ENCODE results near the gene ANKS1A.
"Not testable (repeated sequence)": the region's sequence is repeated elsewhere in the genome, so short reads cannot be mapped to it uniquely, and the experiment has no call there.

Gene ANKS1A

GRCh38 chr6:34920097-34920496 lies 31.0 kb downstream of the ANKS1A start:
- DNase-seq = no peak

GRCh38 chr6:34922177-34922663 lies 33.2 kb downstream of the ANKS1A start:
- no peak for DNase-seq

DNA sequence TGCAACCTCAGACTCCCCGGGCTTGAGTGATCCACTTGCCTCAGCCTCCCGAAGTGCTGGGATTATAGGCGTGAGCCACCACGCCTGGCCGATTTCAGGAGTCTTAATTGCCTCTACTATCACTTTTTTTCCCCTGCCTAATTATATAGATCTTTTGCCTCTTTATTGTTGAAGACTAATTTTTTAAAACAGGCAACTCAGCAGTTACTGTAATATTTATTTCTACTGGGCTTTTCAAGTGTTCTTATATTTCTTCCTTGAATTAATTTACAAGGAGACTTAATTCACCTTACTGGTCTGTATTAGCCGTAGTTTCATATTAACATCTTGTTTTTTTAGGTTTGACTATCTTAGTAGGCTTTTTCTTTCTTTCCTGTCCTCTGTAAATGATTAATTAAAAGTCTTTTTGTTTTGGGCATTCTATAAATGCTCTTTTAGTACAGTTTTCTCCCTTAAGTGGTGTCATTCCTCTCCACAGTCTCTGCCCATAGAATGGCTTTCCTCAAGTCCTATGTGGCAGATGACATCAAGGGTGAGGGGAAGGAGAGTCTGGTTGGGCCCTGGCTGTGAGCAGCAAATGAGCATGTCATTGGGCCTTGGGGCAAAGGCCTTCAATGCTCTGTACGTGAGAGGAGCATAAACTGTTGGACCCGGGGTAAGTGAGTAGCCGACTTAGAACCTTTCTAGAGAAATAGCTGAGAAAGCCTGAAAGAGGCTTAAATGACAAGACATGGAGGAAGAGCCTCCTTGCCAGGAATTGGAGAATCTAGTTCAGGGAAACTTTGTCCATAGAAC lies 36.0 kb downstream of the ANKS1A start:
- no peak for DNase-seq

DNA sequence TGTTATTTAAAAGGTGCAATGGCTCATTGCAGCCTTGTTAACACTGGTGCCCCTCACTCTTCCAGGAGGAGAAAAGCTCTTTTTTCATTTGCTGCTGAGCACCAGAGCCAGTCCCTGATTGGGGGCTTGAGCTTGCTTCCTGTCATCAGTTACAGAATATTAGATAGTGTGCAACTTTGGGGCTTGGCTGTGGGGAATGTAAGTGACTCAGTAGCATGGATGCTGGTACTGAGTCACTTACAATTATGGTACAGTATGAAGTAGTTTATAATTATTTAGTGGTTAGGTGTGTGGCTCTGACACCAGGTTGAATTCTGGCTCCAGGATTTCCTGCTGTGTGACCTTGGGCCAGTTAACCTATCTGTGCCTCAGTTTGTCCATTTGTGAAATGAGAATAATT lies 37.6 kb downstream of the ANKS1A start:
- no peak for DNase-seq

DNA sequence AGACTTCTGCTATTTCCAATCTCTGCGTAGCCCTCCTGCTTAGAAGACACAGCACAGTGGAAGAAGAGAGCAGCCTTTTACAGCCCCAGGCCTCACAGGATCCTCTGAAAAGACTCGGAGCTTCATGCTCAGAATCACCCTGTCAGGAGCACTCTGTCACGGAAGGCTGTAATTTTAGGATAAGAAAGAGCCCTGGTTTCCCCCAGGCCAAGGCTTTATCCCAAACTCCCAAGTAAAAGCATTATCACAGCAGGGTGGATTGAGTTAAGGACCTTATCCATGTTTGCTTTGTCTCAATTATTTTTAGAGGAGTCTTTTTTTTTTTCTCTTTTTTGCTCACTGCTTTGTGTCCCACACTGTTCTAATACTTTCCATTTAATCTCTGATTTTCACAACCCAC lies 39.2 kb downstream of the ANKS1A start:
- no peak for DNase-seq

DNA sequence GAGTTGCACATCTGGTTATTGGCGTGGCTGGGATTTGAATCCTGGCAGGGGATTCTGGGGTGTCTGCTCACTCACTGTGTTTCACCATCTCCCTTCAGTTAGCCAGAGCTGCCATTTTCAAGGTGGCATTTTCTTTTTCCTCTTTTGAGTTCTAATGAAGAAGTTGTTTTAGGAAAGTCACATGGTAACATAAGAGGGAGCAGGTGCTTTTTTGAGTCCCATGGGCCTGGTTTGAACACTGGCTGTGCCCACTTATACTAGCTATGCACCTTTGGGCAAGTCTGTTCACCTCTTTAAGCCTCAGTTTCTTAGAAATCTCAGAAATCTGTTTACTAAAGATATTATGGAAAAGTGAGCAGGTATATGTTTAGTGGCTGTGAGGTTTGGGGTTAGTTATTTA lies 39.6 kb downstream of the ANKS1A start:
- no peak for DNase-seq

GRCh38 chr6:34929241-34929978 lies 40.4 kb downstream of the ANKS1A start:
- DNase-seq = no peak

DNA sequence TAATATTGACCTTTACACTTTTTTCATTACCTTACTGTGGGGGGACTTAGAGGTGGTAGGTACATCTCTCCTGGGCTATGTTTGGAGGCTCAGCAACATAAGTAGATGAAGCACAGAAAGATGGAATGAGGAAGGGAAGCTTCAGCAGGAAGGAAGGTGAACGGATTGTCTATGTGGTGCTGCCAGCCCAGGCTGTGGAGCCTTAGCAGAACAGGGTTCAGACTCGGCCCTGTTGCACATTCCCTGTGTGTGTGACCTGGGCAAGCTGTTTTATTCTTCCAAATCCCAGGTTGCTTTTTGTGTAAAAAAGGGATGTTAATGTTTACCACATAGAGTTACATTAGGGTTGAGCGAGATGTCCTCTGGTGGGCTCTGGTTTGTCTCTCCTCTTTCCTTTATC lies 41.2 kb downstream of the ANKS1A start:
- DNase-seq = no peak

DNA sequence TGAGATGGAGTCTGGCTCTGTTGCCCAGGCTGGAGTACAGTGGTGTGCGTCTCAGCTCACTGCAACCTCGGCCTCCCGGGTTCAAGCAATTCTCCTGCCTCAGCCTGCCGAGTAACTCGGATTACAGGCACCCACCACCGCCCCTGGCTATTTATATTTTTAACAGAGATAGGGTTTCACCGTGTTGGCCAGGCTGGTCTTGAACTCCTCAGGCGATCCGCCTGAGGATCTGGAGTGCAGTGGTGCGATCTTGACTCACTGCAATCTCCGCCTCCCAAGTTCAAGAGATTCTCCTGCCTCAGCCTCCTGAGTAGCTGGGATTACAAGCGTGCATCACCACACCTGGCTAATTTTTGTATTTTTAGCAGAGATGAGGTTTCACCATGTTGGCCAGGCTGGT lies 43.1 kb downstream of the ANKS1A start:
- DNase-seq = not testable (repeated sequence)

DNA sequence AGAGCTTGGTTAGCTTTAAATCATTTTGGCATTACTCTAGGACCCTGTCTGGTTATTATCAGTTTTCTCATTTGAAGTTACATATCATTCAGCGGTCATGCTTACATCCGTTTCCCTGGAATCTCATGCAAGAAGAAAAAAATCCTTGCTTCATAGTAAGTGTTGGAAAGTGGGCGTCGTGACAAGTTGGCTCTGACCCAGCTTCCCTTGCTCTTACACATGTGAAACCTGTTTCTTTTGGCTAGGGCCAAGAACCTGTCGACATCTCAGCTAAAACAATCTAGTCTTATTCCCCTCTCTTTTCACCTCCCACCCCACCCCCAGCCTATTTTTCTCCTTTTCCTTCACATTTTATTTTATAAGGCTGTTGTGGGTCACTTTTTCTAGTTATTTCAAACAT lies 45.5 kb downstream of the ANKS1A start:
- DNase-seq = no peak

DNA sequence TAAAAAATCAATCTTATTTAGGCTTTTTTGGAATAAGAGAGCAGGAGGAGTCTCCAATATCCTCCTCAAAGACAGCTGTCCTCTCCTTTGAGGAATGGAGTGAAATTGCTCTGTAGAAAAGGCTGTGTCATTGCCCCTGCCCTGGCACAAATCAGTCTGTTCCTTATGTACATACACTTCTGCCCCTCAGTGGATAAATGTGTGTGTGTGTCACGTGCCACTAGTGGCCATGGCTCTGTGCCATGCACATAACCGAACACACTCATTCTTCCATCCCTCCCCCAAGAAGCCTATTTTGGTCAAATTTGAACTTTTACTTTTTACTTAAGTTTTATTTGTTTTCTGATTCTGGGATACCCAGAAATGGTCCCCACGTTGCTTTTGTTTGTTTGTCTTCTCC lies 49.2 kb downstream of the ANKS1A start:
- DNase-seq = no peak

GRCh38 chr6:34940030-34940434 lies 51.0 kb downstream of the ANKS1A start:
- no peak for DNase-seq

GRCh38 chr6:34941421-34941820 lies 52.4 kb downstream of the ANKS1A start:
- DNase-seq = no peak

DNA sequence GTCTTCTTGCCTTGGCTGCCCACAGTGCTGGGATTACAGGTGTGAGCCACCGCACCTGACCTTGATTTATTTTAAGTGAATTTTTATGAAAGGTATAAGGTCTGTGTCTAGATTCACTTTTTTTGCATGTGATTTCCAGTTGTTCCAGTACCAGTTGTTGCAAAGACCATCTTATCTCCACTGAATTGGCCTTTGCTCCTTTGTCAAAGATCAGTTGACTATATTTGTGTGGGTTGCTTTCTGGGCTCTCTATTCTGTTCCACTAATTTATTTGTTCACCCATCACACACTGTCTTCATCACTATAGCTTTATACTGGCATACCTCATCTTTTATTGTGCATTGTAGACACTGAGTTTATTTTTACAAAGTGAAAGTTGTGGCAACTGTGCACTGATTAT lies 56.3 kb downstream of the ANKS1A start:
- no peak for DNase-seq

DNA sequence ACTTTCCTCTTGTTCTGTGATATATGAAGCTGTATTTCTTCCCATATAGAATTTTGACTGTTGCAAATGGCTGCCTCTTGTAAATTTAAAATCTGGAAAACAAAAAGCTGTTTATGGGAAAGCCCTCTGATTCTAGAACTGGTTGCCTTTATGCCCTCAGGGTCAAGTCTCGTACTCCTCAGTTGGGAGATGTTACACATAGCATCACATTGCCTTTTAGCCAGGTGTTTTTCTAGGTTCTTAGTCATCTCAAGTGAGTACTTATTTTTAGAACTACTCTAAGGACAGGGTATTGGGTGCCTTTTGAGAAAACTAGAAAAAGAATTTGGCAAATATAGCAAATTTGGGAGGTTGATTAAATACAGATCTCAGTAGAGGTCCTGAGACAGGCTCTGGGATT lies 58.5 kb downstream of the ANKS1A start:
- DNase-seq = no peak

DNA sequence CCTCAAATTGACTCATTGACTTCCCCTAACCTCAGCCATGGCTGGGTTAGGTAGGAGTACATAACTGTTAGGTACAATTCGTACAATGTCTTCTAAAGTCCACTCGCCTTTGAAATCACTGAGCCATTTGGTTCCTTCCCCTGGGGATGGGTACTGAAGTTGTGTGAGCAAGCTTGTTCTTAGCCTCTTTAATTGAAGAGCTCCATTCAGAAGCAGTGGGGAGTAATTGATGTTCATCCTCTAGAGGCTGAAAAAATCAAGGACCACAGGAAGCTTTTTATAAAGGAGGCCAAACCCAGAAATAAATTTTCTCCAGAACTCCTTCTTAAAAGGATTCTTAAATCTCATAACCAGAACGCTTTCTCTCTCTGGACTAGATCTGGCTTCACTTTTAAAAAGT lies 60.6 kb downstream of the ANKS1A start:
- DNase-seq = no peak

GRCh38 chr6:34950849-34951248 lies 61.8 kb downstream of the ANKS1A start:
- DNase-seq = no peak

- no peak for DNase-seq
Observed at GRCh38 chr6:34951731-34952130, 62.7 kb downstream of the ANKS1A start.

DNA sequence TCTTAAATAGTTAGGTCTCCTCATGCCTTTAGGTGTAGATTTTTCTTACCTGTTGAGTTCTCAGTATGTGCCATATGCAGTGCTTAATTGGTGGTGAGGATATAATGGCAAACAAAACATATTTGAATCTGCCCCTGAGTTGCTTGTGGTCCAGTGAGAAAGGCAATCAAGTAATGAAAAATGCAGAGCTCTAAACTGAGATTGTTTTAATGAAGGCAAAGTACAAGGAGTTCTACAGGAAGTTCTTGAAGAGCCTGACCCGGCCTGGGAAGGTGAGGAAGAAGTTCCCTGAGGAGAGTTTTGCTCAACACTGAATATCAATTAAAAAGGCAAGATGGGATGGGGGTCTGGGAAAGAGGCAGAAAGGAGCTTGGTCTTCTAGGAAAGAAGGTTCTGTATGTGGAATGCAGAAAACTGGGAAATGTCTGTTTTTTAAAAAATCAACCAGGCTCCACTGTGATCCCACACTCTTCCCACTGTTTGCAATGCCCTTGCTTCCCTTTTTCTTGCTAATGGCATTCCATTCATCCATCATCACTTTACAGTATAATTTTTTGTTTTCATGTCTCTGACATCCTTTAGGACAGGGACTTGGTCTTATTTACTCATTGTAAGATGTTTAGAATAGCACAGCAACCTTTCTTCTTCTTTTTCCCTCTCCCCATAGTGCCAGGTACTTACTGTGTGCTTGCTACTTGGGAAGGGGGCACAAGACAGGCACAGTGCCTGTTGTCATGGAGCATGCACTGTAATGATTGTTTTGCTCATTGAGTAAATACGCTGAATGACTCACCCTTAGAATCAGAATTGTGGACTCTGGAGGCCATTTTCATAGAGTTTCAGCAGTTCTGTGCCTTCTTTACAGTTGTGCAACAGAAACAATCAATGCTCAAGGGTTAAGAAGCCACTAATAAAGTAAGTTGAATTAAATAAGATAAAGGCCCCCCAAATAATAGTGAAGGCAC lies 64.3 kb downstream of the ANKS1A start:
- no peak for DNase-seq

DNA sequence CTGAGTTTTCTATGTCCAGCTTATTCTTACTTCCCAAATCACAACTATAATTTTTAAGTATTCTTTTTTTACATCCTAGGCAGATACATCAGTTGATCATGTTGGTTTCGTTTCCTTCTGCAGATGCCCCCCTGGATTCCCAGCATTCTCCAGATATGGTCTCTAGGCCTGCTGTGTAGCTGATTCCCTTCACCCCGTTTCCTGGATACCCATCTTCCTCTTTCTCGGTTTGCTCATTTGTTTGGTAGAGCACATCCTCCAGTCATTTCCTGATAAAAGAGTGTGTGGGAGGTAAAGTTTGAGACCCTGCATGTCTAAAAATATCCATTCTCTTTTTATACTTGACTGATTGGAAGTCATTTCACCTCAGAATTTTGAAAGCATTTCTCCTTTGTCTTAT lies 66.4 kb downstream of the ANKS1A start:
- no peak for DNase-seq

GRCh38 chr6:34957231-34957783 lies 68.3 kb downstream of the ANKS1A start:
- no peak for DNase-seq

DNA sequence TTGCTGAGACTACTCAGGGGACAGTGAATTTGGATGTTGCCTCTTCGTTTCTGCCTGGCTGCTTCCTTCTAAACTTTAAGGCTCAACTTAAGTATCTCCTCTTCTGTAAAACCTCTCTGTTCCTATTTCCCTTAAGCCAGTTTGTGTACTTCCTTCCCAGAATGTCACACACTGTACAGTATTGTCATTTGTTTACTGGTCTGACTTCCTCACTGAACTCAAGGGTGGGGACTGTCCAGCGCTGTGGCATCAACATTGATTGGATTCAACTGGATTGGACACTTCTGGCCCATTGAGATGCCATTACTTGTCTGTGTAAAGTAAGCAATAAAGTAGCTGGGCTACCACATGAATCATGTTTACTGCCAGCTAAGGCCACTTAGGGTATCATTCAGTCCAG lies 69.7 kb downstream of the ANKS1A start:
- DNase-seq = no peak

GRCh38 chr6:34959224-34959623 lies 70.2 kb downstream of the ANKS1A start:
- DNase-seq = no peak

Data from NCI-H2107 (cell line).